Body of pancreas (tissue), 4 donors: ENCODE measurements around the gene TRAK1. TPM values are rescaled to one million over a fixed set of nuclear protein-coding genes. Genes with fewer than 3 reads are reported as not detected.

Experiments
- ATAC-seq: fragments of 150-250 bp; one replicate; pipeline ENCODE4 v1.9.1; 2016
- DNase-seq, 4 donors: peaks; one replicate each; pipeline ENCODE4 v3.0.0-alpha.2; 2019
- H3K27ac ChIP-seq, 4 donors: fragments of 200-600 bp; sonication (generic); 1 replicate in 3 of 4; 2 replicates in 1 of 4; pipeline versions ENCODE4 v1.5.1 to v1.6.1; 2016 to 2019; ENCODE audit warnings: mild to moderate bottlenecking in 1 of 4, mixed read lengths in 1 of 4, moderate library complexity in 1 of 4
- H3K27me3 ChIP-seq, 2 donors: fragments of 200-600 bp; sonication (generic); one replicate each; pipeline ENCODE4 v1.6.0; 2016; ENCODE audit warnings: mild to moderate bottlenecking in 1 of 2
- H3K36me3 ChIP-seq, 2 donors: fragments of 200-600 bp; sonication (generic); replicated peaks in 1 of 2; 2 replicates each; pipeline ENCODE4 v1.5.1; 2016; ENCODE audit warnings: low read depth in 2 of 2; ENCODE audit not compliant: insufficient read depth in 1 of 2
- H3K4me1 ChIP-seq: fragments of 200-600 bp; sonication (generic); one replicate; pipeline ENCODE4 v1.6.0; 2016
- H3K4me3 ChIP-seq, 2 donors: fragments of 200-600 bp; sonication (generic); 1 replicate in 1 of 2; 2 replicates in 1 of 2; pipeline ENCODE4 v1.5.1; 2016 to 2019
- H3K9me3 ChIP-seq, 3 donors: fragments of 200-600 bp; sonication (generic); 1 replicate in 2 of 3; 2 replicates in 1 of 3; pipeline ENCODE4 v1.5.1; 2016
- POLR2A ChIP-seq, 3 donors: fragments of 450-650 bp; IDR thresholded peaks; one replicate each; pipeline ENCODE4 v1.6.1; 2016; ENCODE audit warnings: antibody characterized with exemption in 3 of 3, mild to moderate bottlenecking in 2 of 3
- WGBS, 2 donors: methylation state at CpG; one replicate each; pipeline ENCODE4 v1.1.5; 2017; 5-methylcytosine and 5-hydroxymethylcytosine counted together
- intact Hi-C: fragments of 100-400 bp; cut with DNase I; formaldehyde crosslinking; loops from one replicate; pipeline ENCODE4 v1.15.1; 2023
- total RNA-seq, 2 donors: library from RNA; depleted of rRNA; stranded (reverse); fragments of >200 nt; gene quantifications; one replicate each; pipeline ENCODE4 v1.1.0, GENCODE V29; 2016
- TF ChIP-seq, protein P1 (sequence below), 7 experiments: fragments of 450-650 bp in 4 of 7; fragments of 200-600 bp in 3 of 7; sonication (generic) in 3 of 7; IDR thresholded peaks; one replicate each; pipeline ENCODE4 v1.5.1; 2016 to 2019; ENCODE audit warnings: antibody characterized with exemption in 7 of 7

Gene TRAK1
- total RNA-seq, 2 donors from 2014 or later = 17.1 to 24.1 TPM

DNA sequence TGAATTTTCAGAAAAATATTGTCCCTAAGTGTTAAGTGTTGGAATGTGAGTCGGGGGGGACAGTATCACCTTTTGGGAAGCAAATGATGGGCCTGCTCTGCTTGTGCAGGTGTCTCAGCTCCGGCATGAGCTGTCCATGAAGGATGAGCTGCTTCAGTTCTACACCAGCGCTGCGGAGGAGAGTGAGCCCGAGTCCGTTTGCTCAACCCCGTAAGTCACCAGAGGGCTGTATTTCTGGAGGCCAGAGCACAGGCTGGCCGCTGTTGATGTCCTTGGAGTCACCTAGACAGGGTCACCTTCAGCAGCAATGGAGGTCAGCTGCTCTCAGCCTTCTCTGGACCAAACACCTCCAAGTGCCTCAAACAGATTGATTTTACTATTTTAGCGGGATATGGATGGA lies 96.8 kb downstream of the TRAK1 start:
- H3K27me3 ChIP-seq = no peaks in the 10 kb centered on the region
- no peaks in the 10 kb centered on the region for H3K9me3 ChIP-seq
- H3K4me1 ChIP-seq = peaks cover 20% of the 10 kb centered on the region
- intact Hi-C loops = no loop called here
- H3K4me3 ChIP-seq = no peak overlapping the region
- peaks cover 0 to 1% of the 10 kb centered on the region in 2 donors for H3K36me3 ChIP-seq
- 89% methylated on average over 9 of the region's 9 CpGs for WGBS, 2 donors
- H3K27ac ChIP-seq = no peak overlapping the region
- ATAC-seq (no peak), DNase-seq (no peak)
- no peak for TF ChIP-seq POLR2A (IDR thresholded peaks at IDR 0.05)
- TF ChIP-seq, protein P1, sequence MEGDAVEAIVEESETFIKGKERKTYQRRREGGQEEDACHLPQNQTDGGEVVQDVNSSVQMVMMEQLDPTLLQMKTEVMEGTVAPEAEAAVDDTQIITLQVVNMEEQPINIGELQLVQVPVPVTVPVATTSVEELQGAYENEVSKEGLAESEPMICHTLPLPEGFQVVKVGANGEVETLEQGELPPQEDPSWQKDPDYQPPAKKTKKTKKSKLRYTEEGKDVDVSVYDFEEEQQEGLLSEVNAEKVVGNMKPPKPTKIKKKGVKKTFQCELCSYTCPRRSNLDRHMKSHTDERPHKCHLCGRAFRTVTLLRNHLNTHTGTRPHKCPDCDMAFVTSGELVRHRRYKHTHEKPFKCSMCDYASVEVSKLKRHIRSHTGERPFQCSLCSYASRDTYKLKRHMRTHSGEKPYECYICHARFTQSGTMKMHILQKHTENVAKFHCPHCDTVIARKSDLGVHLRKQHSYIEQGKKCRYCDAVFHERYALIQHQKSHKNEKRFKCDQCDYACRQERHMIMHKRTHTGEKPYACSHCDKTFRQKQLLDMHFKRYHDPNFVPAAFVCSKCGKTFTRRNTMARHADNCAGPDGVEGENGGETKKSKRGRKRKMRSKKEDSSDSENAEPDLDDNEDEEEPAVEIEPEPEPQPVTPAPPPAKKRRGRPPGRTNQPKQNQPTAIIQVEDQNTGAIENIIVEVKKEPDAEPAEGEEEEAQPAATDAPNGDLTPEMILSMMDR (IDR thresholded peaks at IDR 0.05) = no peak

DNA sequence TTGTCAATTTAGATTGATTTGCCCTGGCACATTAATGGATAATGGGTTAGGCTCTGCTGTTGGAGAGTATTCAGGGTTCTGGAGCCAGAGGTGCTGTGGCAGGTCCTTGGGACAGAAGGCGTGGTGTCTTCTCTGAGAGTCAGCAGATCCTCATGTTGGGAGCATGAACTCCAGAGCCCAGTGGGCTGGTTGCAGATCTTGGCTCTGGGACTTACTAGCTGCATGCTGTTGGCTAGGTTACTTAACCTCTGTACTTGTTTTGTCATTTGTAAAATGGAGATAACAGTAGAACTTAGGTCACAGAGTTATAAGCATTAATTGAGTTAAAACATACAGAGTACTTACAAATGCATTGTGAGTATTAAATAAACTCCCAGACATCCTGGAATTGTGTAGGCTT lies 97.2 kb downstream of the TRAK1 start:
- TF ChIP-seq, protein P1 (IDR thresholded peaks at IDR 0.05) = no peak
- no peak for TF ChIP-seq POLR2A (IDR thresholded peaks at IDR 0.05)
- WGBS, 2 donors = 78 to 86% methylated on average over 1 of the region's 1 CpG
- Histone ChIP-seq H3K27me3 (no peaks in the 10 kb centered on the region), H3K9me3 (no peaks in the 10 kb centered on the region), H3K36me3 (peaks cover 0 to 1% of the 10 kb centered on the region in 2 donors), H3K27ac (no peak overlapping the region), H3K4me3 (no peak overlapping the region), H3K4me1 (peaks cover 18% of the 10 kb centered on the region)
- DNase-seq (no peak), ATAC-seq (no peak)
- intact Hi-C loops = no loop called here

DNA sequence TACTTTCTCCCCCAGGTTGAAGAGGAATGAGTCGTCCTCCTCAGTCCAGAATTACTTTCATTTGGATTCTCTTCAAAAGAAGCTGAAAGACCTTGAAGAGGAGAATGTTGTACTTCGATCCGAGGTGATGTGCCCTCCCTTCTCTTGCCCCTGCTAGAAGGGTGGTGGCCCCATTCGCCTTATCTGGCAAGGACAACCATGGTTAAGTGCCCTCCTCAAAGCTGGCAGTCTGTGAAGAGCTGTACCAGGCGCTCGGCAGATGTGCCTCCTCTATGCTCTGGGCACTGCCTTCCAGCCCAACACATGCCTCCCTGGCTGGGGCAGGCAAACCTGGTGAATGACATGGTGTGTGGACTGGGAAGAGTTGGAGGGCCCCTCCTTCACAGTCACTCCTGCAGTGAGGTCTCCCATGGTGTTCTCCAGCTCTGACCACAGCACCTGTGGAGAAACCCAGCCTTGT lies 97.9 kb downstream of the TRAK1 start:
- H3K36me3 ChIP-seq = peaks cover 0 to 1% of the 10 kb centered on the region in 2 donors
- 67 to 83% methylated on average over 5 to 6 of the region's 6 CpGs for WGBS, 2 donors
- ATAC-seq (no peak), DNase-seq (no peak)
- H3K4me3 ChIP-seq = no peak overlapping the region
- TF ChIP-seq, protein P1 (IDR thresholded peaks at IDR 0.05) = no peak
- TF ChIP-seq POLR2A (IDR thresholded peaks at IDR 0.05) = no peak
- no peak overlapping the region for H3K27ac ChIP-seq
- peaks cover 12% of the 10 kb centered on the region for H3K4me1 ChIP-seq
- no peaks in the 10 kb centered on the region for H3K27me3 ChIP-seq
- no peaks in the 10 kb centered on the region for H3K9me3 ChIP-seq
- intact Hi-C loops = no loop called here

DNA sequence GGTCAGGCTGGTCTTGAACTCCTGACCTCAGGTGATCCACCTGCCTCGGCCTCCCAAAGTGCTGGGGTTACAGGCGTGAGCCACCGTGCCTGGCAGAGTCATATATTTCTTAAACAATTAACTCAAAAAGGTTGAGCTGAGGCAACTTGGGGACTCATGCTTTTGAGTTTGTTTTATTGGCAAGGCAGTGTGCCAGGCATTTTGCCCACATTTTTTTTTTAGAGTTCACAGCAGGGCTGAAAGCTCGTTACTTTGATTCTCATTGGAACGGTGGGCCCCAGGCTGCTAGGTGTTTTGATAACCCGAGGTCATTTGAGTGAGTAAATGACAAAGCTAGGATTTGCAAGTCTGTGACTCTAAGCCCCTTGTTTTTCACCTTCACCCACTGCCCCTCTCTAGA lies 98.6 kb downstream of the TRAK1 start:
- no peak overlapping the region for H3K27ac ChIP-seq
- WGBS, 2 donors = 50 to 60% methylated on average over 6 of the region's 6 CpGs
- no peak for DNase-seq

More for the DNA sequence above, 98.6 kb downstream of the TRAK1 start:
- TF ChIP-seq, protein P1 (IDR thresholded peaks at IDR 0.05) = no peak
- TF ChIP-seq POLR2A (IDR thresholded peaks at IDR 0.05) = no peak
- no peaks in the 10 kb centered on the region for H3K9me3 ChIP-seq
- H3K4me3 ChIP-seq = no peak overlapping the region
- intact Hi-C loops = loop anchor here (10.0 kb wide), 2 partner anchors 65 to 285 kb away; no protein-coding TSS in a partner anchor
- no peak for ATAC-seq
- peaks cover 5% of the 10 kb centered on the region for H3K4me1 ChIP-seq
- H3K36me3 ChIP-seq = peaks cover 0 to 3% of the 10 kb centered on the region in 2 donors
- no peaks in the 10 kb centered on the region for H3K27me3 ChIP-seq
